ACC112 (cell line): ENCODE data around the gene MED13L.
A peak's percentile ranks its signal among the peaks of the same experiment; 100 is the strongest.

Source experiments
- H2AFZ ChIP-seq: fragments of 200-600 bp; sonication (generic); one replicate; pipeline ENCODE4 v1.6.0; 2017; ENCODE audit warnings: antibody characterized with exemption, low read length; ENCODE audit not compliant: unreplicated experiment
- H3K27ac ChIP-seq: fragments of 200-600 bp; sonication (generic); 2 replicates; pipeline ENCODE4 v1.5.1; 2014; ENCODE audit warnings: low read depth, mild to moderate bottlenecking, antibody characterized with exemption, low read length, moderate library complexity
- H3K27me3 ChIP-seq: fragments of 200-600 bp; sonication (generic); 2 replicates; pipeline ENCODE4 v1.6.1; 2014; ENCODE audit warnings: mild to moderate bottlenecking, antibody characterized with exemption, low read length, moderate library complexity, mixed read lengths; ENCODE audit not compliant: insufficient read depth
- H3K36me3 ChIP-seq: fragments of 200-600 bp; sonication (generic); 2 replicates; pipeline ENCODE4 v1.6.1; 2016; ENCODE audit warnings: mild to moderate bottlenecking, antibody characterized with exemption, low read length, moderate library complexity, mixed read lengths; ENCODE audit not compliant: insufficient read depth
- H3K4me1 ChIP-seq: fragments of 200-600 bp; sonication (generic); one replicate; pipeline ENCODE4 v1.6.1; 2016; ENCODE audit warnings: low read length, mixed read lengths; ENCODE audit not compliant: insufficient read depth, unreplicated experiment, control insufficient read depth
- H3K4me3 ChIP-seq: fragments of 200-600 bp; sonication (generic); 2 replicates; pipeline ENCODE4 v1.5.1; 2014; ENCODE audit warnings: mild to moderate bottlenecking, low read depth, low read length
- H3K79me2 ChIP-seq: fragments of 200-600 bp; sonication (generic); one replicate; pipeline ENCODE4 v1.6.0; 2016; ENCODE audit warnings: low read length; ENCODE audit not compliant: control insufficient read depth, unreplicated experiment, insufficient read depth

The MED13L gene

DNA sequence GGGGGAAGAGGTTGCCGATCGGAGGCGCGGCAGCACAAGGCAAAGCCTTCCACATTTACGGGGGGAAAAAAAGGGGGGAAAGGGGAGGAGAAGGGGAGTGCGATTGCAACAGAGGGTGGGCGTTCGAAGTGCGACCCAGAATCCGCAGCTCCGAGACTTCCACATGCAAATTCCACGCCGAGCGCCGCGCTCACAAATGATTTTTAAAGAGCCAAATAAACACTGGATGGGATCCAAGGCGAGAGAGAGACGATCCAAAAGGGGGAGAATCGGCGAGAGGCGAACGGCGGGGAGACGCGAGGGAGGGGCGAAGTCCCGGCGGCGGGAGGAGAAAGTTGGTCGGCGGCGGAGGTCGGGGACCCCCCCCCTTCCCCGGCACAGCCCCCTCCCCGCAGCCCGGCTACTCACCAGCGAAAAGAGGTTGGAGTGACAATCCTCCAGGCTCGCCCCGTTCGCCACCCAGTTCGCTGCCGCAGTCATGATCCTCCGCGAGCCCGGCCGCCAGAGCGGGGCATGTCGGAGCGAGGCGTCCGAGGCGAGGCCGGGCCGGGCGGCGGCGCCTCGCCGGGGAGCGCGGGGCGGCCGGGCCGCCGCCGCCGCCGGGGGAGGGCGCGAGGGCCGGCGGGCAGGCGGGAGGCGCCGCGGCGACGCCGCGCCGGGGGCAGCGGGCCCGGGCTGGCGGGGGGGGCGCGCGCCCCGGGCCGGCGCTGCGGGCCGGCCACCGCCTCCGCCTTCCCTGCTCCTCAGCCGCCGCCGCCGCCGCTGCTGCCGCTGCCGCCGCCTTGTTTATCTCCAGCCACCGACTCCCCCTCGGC lies 634 bp downstream of the MED13L start:
- Histone ChIP-seq H3K79me2 (peaks cover 51% of the 10 kb centered on the region), H2AFZ (peak overlapping the region; percentile 54), H3K36me3 (no peaks in the 10 kb centered on the region), H3K27me3 (no peaks in the 10 kb centered on the region), H3K4me1 (peaks cover 16% of the 10 kb centered on the region), H3K27ac (peak overlapping the region; percentile 54), H3K4me3 (peak overlapping the region; percentile 92)

DNA sequence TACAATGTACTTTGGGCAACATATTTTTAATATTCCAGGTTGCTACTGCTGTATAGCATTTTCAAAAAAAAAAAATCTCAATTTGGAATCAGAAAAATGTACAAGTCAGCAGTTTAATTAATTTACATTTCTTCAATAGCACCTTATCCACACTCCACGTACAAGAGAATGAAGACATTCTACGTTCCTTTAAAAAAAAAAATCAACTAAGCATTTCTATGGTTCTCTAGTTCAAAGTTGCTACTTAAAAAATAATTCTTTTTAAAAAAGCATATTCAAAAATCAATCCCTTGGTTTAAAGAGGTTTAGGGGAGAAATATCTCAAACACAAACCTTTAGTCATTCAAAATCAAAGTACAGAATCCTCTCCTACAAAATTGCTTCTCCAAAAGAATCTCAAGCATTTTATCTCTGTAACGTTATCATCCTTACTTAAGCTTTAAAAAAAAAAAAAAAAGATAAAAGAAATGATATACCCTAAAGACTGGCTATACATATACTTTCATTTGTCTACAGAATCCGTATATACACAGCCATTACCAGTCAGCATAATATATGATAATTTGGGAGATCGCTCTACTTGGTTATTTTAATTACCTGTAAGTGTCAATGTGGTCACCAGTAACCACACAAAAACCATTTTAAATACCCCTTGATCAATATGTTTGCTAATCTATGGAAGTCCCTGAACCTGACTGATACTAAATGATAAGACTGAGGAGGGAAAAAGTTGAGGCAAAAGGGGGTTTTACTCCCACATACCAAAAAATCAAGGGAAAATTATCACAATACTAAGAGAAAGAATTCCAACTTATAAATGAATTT lies 2.7 kb downstream of the MED13L start:
- Histone ChIP-seq H2AFZ (no peak overlapping the region), H3K27ac (no peak overlapping the region), H3K36me3 (no peaks in the 10 kb centered on the region), H3K79me2 (peaks cover 68% of the 10 kb centered on the region), H3K27me3 (no peaks in the 10 kb centered on the region), H3K4me3 (peak overlapping the region; percentile 92), H3K4me1 (peaks cover 16% of the 10 kb centered on the region)

DNA sequence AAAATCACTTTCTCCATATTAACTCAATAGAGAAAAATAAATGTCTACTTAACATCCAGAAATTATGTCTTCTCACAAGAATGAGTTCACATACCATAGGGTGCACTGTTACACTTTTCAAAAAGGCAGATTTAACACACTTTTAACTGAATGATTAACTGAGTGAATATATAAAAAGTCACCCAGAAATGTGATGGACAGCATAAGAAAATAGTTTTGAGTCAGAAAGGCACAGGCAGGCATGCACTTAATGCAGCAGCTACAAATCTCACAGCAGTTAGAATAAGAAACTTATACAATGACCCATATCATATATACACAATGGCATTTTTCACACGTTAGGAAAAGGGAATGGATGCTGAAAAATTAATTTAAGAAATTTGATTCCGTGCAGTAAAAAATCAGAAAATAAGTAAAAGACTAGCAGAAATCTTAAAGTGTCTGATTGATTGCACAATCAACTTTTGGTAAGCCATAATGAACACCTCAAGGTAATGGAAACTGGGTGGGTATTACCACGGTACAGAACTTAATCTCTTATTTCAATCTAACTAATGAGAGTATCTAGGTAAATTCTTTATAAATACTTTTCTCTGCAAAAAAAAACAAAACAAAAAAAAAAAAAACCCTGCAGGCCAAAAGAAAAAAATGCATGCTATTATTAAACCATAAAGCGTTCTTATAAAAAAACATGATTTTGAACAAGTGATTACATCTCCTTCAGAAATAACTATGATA lies 3.5 kb downstream of the MED13L start:
- H3K27me3 ChIP-seq: no peaks in the 10 kb centered on the region
- no peak overlapping the region for H2AFZ ChIP-seq
- peak overlapping the region; percentile 92 for H3K4me3 ChIP-seq
- no peak overlapping the region for H3K27ac ChIP-seq
- peaks cover 76% of the 10 kb centered on the region for H3K79me2 ChIP-seq
- H3K4me1 ChIP-seq: peaks cover 16% of the 10 kb centered on the region
- H3K36me3 ChIP-seq: no peaks in the 10 kb centered on the region

GRCh38 chr12:116267948-116268347 lies 9.5 kb downstream of the MED13L start:
- peaks cover 94% of the 10 kb centered on the region for H3K79me2 ChIP-seq
- no peak overlapping the region for H3K27ac ChIP-seq
- no peaks in the 10 kb centered on the region for H3K36me3 ChIP-seq
- no peak overlapping the region for H3K4me3 ChIP-seq
- no peaks in the 10 kb centered on the region for H3K27me3 ChIP-seq
- H2AFZ ChIP-seq: no peak overlapping the region
- peaks cover 52% of the 10 kb centered on the region for H3K4me1 ChIP-seq

DNA sequence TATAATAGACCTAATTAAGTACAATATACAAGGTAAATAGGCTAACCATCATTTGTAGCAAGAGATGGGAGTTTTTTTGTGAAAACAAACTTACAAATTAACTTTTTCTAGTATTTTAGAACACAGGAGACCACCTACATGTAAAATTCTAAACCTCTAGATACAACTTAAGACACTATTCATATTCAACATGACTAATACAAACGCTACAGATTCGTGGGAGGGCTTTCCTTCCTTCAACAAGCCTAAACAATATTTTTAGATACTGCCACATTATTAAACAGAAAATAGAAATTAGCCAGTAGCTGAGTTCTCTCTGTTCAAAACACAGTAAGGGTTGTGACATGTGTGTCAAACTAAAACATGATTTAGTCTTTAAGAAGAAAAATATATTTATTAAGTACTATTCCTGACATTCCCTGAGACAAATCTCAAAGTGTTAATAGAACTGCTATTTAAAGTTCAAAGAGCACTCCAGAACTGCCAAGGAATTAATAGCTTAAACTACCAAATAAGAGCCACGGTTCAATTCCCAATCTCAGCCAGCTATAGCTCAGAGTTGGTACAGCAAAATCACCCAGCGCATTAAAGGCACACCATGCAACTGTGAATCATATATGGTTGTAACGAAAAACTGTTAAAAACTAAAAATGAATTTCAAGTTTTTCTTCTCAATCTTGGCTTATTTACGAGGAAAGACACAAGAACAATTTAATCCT lies 10.7 kb downstream of the MED13L start:
- H3K4me1 ChIP-seq: peaks cover 58% of the 10 kb centered on the region
- no peaks in the 10 kb centered on the region for H3K27me3 ChIP-seq
- peak overlapping the region; percentile 8; the same call in 1 of the 2 replicates for H3K27ac ChIP-seq
- H3K4me3 ChIP-seq: peak overlapping the region; percentile 12; the same call in 1 of the 2 replicates
- no peak overlapping the region for H2AFZ ChIP-seq
- H3K79me2 ChIP-seq: peaks cover 92% of the 10 kb centered on the region
- H3K36me3 ChIP-seq: no peaks in the 10 kb centered on the region

- Histone ChIP-seq H3K27me3 (no peaks in the 10 kb centered on the region), H3K27ac (peak overlapping the region; percentile 8; the same call in 1 of the 2 replicates), H3K4me1 (peaks cover 58% of the 10 kb centered on the region), H3K36me3 (no peaks in the 10 kb centered on the region), H2AFZ (no peak overlapping the region), H3K4me3 (peak overlapping the region; percentile 12), H3K79me2 (peaks cover 93% of the 10 kb centered on the region)
These were observed 11.3 kb downstream of the MED13L start for GRCh38 chr12:116266168-116266601.

- peak overlapping the region; percentile 12 for H3K4me3 ChIP-seq
- H3K79me2 ChIP-seq: peaks cover 96% of the 10 kb centered on the region
- no peaks in the 10 kb centered on the region for H3K36me3 ChIP-seq
- no peaks in the 10 kb centered on the region for H3K27me3 ChIP-seq
- H2AFZ ChIP-seq: no peak overlapping the region
- H3K27ac ChIP-seq: peak overlapping the region; percentile 14; the same call in 1 of the 2 replicates
- peaks cover 58% of the 10 kb centered on the region for H3K4me1 ChIP-seq
These were observed 11.9 kb downstream of the MED13L start for GRCh38 chr12:116265351-116266147.

- H3K4me1 ChIP-seq: peaks cover 58% of the 10 kb centered on the region
- no peak overlapping the region for H3K4me3 ChIP-seq
- H3K27ac ChIP-seq: no peak overlapping the region
These were observed 12.9 kb downstream of the MED13L start for GRCh38 chr12:116264525-116265070.

GRCh38 chr12:116263844-116264243 lies 13.6 kb downstream of the MED13L start:
- no peak overlapping the region for H3K27ac ChIP-seq
- no peak overlapping the region for H3K4me3 ChIP-seq
- peaks cover 96% of the 10 kb centered on the region for H3K79me2 ChIP-seq
- H2AFZ ChIP-seq: no peak overlapping the region
- no peaks in the 10 kb centered on the region for H3K27me3 ChIP-seq
- no peaks in the 10 kb centered on the region for H3K36me3 ChIP-seq
- peaks cover 58% of the 10 kb centered on the region for H3K4me1 ChIP-seq

More at GRCh38 chr12:116264525-116265070, 12.9 kb downstream of the MED13L start:
- Histone ChIP-seq H3K36me3 (no peaks in the 10 kb centered on the region), H2AFZ (no peak overlapping the region), H3K27me3 (no peaks in the 10 kb centered on the region), H3K79me2 (peaks cover 96% of the 10 kb centered on the region)
